Left kidney (tissue), 8 donors: ENCODE data around the gene EIF3A. TPM values are rescaled to one million over a fixed set of nuclear protein-coding genes. Genes with fewer than 3 reads are reported as not detected.
A peak's percentile ranks its signal among the peaks of the same experiment; 100 is the strongest.
"Not testable (repeated sequence)": the region's sequence is repeated elsewhere in the genome, so short reads cannot be mapped to it uniquely, and the experiment has no call there.

Source experiments
- DNase-seq: peaks from one replicate; pipeline ENCODE4 v3.0.0-alpha.2; 2013
- long read RNA-seq, 8 donors: transcript quantifications; one replicate each; lab custom pipeline, GENCODE V29; 2026
- polyA plus RNA-seq: library from polyadenylated mRNA; unstranded; fragments of 120-200 nt; gene quantifications from one replicate; pipeline ENCODE4 v1.2.1, GENCODE V29; 2013; ENCODE audit not compliant: insufficient read length

The EIF3A gene
- 205 TPM for polyA plus RNA-seq
- long read RNA-seq, donor 1, partial matches to known transcripts = 174 of 175 reads
- long read RNA-seq, donor 1, other reads (novel, unspliced or antisense) = 0 of 175 reads
- long read RNA-seq, donor 2, full-length matches to known transcripts = 3 of 224 reads
- long read RNA-seq, donor 2, partial matches to known transcripts = 221 of 224 reads
- long read RNA-seq, donor 2, other reads (novel, unspliced or antisense) = 0 of 224 reads
- long read RNA-seq, donor 3, partial matches to known transcripts = 216 of 218 reads
- long read RNA-seq, donor 3, other reads (novel, unspliced or antisense) = 0 of 218 reads
- long read RNA-seq, donor 4, partial matches to known transcripts = 0 of 2 reads
- long read RNA-seq, donor 4, other reads (novel, unspliced or antisense) = 0 of 2 reads
- long read RNA-seq, donor 5, full-length matches to known transcripts = 3 of 108 reads
- long read RNA-seq, donor 5, partial matches to known transcripts = 105 of 108 reads
- long read RNA-seq, donor 5, other reads (novel, unspliced or antisense) = 0 of 108 reads
- long read RNA-seq, donor 6, partial matches to known transcripts = 125 of 126 reads
- long read RNA-seq, donor 6, other reads (novel, unspliced or antisense) = 0 of 126 reads
- long read RNA-seq, donor 7, full-length matches to known transcripts = 1 of 253 reads
- long read RNA-seq, donor 7, partial matches to known transcripts = 252 of 253 reads
- long read RNA-seq, donor 7, other reads (novel, unspliced or antisense) = 0 of 253 reads
- long read RNA-seq, donor 8, full-length matches to known transcripts = 1 of 50 reads
- long read RNA-seq, donor 8, partial matches to known transcripts = 49 of 50 reads
- long read RNA-seq, donor 8, other reads (novel, unspliced or antisense) = 0 of 50 reads

DNA sequence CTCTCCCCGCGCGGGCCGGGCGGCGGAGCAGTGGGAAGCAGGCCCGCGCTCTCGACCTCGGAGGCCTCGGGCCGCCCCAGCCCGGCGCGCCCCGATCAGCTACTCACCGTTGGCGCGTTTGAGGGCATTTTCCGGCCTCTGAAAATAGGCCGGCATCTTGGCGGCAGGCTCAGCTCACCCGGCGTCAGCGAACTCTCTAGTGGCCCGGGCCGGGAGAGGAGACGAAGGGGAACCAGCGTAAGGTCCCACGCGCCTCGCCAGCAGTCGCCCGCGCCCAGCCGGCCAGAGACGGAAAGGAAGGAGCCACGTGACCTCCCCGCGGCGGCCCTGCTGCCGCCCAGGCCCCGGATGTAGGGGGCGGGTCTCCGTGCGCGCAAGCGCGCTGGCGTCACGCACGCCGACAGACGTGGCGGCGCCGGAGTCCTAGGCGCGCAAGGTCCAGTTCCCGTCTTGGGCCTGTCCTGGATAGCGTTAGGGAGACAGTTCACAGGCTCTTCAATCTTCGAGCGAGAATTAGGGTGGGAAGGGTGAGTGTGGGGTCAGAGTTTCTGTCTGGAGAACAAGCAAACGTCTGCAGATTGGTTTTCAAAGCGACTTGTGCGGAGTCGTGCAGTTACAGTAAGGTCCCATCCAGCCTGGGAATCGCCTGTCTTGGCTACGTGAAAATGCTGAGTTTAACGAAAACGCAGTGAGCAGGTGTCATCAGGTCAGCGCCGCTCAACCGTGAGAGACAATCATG, at the start of gene EIF3A:
TSS of gene EIF3A (minus strand) at position 297 of the 739 bp plus-strand sequence. CDS start at position 156, 141 bp downstream.
- DNase-seq = peak; percentile 89

- no peak for DNase-seq
Observed at GRCh38 chr10:119129721-119130120, 49.1 kb upstream of the EIF3A start.

DNA sequence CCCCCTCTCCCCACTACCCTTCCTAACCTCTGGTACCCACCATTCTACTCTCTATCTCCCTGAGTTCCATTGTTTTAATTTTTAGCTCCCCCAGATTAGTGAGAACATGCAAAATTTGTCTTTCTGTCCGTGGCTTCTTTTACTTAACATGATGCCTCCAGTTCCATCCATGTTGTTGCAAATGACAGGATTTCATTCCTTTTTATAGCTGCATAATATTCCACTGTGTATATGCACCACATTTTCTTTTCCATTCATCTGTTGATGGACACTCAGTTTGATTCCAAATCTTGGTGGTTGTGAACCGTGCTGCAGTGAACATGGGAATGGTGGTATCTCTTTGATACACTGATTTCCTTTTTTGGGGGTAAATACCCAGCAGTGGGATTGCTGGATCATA, 45.3 kb upstream of the EIF3A start:
- DNase-seq = no peak

DNA sequence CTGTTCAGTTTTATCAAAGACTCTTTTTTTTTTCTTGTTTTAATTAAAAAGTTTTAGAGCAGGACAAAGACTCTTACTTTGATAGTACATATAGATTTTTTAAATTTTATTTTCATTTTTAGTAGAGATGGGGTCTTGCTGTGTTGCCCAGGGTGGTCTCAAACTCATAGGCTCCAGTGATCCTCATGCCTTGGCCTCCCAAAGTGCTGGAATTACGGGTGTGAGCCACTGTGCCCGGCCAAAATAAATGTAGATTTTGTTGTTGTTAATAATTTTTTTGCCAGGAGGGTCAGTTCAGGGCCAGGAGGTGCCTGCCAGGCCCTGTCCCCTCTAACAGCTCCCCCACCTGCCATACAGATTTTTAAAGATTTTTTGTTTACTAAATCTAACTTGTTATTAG, 40.3 kb upstream of the EIF3A start:
- DNase-seq = no peak

GRCh38 chr10:119120413-119120867, 39.8 kb upstream of the EIF3A start:
- no peak for DNase-seq

DNA sequence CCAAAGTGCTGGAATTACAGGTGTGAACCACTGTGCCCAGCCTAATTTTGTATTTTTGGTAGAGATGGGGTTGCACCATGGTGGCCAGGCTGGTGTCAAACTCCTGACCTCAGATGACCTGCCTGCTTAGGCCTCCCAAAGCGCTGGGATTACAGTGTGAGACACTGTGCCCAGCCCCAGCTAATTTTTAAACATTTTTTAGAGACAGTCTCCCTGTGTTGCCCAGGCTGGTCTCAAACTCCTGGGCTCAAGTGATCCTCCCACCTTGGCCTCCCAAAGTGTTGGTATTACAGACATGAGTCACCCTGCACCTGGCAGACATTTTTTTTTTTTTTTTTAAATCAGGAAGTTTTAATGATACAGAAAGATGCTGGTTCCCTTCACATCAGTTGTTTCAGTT, 38.8 kb upstream of the EIF3A start:
- DNase-seq = no peak

GRCh38 chr10:119118231-119118630, 37.6 kb upstream of the EIF3A start:
- DNase-seq = no peak

DNA sequence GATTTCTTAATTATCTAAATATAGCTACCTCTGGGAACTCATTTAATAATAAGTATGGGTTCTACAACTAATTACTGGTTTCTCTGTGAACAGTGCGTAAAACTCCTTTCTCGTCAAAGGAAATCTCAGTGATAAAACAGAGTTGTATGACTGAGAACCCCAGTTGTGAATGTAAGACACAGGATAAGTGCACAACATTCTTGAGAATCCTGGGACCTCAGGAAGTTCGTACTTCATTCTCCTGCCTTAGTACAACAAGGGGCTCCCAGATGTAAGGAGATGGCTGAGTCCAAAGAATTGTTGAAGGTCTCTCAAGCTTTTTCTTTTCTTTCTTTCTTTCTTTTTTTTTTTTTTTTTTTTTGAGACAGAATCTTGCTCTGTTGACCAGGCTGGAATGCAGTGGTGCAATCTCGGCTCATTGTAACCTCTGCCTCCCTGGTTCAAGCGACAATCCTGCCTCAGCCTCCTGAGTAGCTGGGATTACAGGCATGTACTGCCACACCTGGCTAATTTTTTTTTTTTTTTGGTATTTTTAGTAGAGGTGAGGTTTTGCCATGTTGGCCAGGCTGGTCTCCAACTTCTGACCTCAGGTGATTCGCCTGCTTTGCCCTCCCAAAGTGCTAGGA, 35.8 kb upstream of the EIF3A start:
- no peak for DNase-seq

DNA sequence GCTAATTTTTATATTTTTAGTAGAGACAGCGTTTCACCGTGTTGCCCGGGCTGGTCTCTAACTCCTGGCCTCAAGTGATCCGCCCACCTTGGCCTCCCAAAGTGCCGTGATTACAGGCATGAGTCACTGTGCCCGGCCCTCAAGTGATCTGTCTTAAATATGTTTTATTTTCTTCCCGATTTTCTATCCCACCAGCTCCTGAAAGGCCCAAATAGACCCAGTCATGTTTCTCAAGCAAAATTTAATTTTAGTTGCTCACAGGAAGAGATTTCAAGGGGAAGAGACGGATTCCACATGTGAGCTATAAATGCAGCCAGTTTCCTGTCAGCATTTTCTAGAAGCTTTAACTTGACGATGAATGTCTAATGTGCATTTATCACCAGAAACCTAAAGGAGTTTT, 35.3 kb upstream of the EIF3A start:
- DNase-seq = no peak

DNA sequence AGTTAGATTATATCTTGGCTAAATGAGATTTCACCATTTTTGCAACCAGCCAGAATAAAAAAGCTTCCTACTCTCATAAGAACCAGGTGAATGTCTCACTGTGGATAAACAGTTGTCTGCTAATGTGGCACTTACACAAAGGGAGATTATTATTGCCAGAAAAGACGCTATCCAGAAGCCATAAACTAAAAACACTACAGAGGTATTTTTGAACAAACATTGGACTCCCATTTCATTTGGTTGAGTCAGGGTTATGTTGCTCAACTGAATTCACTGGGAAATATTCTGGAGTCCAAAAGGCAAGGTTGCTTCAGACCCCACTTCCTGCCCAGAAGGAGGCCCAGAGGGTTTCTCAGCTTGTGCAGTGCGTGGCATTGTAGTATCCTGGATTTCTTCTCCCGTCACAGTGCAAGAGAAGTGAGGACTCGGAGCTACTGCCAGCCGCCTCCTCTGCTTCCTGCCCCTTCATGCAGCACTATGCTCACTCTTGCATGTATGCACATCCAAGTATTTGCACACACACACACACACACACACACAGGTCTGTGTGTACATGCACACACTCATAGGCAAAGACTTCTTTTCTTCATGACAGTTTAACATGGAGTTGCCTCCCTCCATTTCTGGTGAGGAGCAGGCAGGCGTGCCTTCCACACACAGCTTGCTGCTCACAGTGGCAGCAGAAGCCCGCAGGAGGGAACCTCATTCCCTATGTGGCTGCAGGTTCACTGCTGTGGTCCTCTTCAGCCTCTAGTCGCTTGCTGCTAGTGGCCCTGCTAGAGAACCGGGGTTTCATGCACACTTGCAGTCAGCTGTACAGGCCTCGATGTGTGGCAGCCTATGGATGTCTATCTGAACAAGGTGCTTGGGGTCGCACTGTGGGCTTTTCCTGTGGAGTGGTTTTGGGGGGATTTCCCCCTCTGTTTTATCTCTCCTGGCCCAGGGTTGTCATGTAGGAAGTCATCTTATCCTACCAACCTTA, 33.4 kb upstream of the EIF3A start:
- DNase-seq = no peak

DNA sequence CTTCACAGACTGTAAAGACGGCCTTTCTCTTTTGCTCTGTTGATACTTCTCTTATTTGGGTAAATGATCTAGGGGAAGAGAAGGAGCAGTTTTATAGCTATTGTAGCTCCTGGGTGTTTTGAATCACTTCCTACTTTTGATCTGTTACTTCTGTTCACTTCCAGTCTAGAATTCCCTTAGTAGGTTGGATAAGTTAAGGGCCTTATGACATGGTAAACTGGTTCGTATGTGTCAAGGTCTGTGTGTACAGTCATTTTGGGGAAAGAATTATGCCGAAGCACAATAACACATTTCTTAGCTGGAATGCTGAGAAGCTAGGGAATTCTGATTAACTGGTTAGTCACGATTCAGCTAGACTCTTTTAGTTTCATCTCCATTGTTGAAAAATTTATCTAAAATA, 31.4 kb upstream of the EIF3A start:
- no peak for DNase-seq

DNA sequence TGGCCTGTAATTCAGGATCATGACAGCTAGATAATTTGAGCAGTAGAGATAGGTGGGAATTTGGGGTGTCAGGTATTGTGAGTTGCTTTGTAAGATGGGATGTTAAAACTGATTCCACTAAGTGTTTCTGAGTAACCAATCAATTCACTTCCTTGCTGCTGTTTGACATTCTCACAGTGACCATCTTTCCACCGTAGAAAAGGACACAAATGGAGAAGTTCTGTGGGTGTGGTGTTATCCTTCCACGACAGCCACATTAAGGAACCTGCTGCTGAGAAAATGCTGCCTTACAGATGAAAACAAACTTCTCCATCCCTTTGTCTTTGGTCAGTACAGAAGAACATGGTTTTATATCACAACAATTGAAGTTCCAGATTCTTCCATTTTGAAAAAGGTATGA, 27.2 kb upstream of the EIF3A start:
- not testable (repeated sequence) for DNase-seq

GRCh38 chr10:119107106-119107505, 26.5 kb upstream of the EIF3A start:
- DNase-seq = not testable (repeated sequence)

- DNase-seq = not testable (repeated sequence)
Observed at GRCh38 chr10:119105899-119106298, 25.3 kb upstream of the EIF3A start.

DNA sequence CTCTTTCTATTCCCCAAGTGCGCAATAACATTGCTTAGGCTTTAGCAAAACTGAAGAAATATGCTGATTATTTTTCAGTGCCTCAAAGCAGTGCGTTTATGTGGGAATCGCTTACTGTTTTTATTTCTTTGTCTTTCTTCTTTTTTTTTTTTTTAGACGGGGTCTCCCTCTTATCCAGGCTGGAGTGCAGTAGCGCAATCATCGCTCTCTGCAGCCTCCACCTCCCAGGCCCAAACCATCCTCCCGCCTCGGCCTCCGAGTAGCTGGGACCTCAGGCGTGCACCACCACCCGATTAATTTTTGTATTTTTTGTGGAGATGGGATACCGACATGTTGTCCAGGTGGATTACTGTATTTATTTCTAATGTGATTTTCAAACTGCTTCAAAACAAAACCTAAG, 24.5 kb upstream of the EIF3A start:
- no peak for DNase-seq

DNA sequence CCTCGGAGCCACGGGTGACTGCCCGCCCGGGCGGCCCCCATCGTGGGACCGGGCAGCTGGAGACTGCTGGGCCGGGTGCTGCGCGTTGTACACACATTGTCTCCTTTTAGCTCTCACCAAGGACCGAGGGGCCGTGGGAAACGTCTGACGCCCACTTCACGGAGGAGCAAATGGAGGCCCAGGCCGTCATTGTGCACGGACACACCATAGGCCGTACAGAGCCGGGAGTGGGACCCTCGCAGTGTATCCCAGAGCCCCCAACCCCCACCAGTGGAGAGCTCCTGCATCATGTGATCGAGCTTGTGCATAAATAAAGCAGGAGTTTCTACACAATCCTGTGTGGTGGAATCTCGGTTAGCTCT, 24.0 kb upstream of the EIF3A start:
- DNase-seq = peak; percentile 29

- peak; percentile 63 for DNase-seq
Observed at GRCh38 chr10:119103903-119104653, 23.5 kb upstream of the EIF3A start, which contains the start of gene DENND10. Gene DENND10 (plus strand): TSS chr10:119104113. CDS start chr10:119104143, 30 bp downstream.

- no peak for DNase-seq
Observed at GRCh38 chr10:119103241-119103902, 22.8 kb upstream of the EIF3A start.
